CD14-positive monocyte (primary cell): ENCODE data around the gene LRRC8E. TPM values are rescaled to one million over a fixed set of nuclear protein-coding genes. Genes with fewer than 3 reads are reported as not detected.
A peak's percentile ranks its signal among the peaks of the same experiment; 100 is the strongest.

ENCODE experiments used
- DNase-seq, 3 donors: peaks; one replicate each; pipeline ENCODE4 v3.0.0-alpha.2; 2011 to 2022
- H2AFZ ChIP-seq: 2 replicates; pipeline ENCODE4 v1.6.0; 2012; ENCODE audit warnings: mild to moderate bottlenecking, low read depth, low read length, inconsistent platforms; ENCODE audit not compliant: insufficient read depth, poor library complexity, severe bottlenecking
- H3K27ac ChIP-seq, 2 donors: 1 replicate in 1 of 2; 2 replicates in 1 of 2; pipeline ENCODE4 v1.5.1; 2012 to 2013; ENCODE audit warnings: low read length in 2 of 2, control low read depth in 1 of 2, inconsistent platforms in 1 of 2, low read depth in 1 of 2, mild to moderate bottlenecking in 1 of 2
- H3K27me3 ChIP-seq, 2 donors: one replicate each; pipeline versions ENCODE4 v1.6.0 to v1.6.1; 2011 to 2013; ENCODE audit warnings: low read length in 2 of 2; ENCODE audit not compliant: control insufficient read depth in 2 of 2, insufficient read depth in 2 of 2
- H3K36me3 ChIP-seq, 2 donors: replicated peaks in 1 of 2; 1 replicate in 1 of 2; 2 replicates in 1 of 2; pipeline versions ENCODE4 v1.5.1 to v1.6.1; 2012 to 2013; ENCODE audit warnings: low read length in 2 of 2, control low read depth in 1 of 2, inconsistent platforms in 1 of 2, mild to moderate bottlenecking in 1 of 2; ENCODE audit not compliant: insufficient read depth in 2 of 2, control insufficient read depth in 1 of 2
- H3K4me1 ChIP-seq, 2 donors: 1 replicate in 1 of 2; 2 replicates in 1 of 2; pipeline versions ENCODE4 v1.5.1 to v1.6.1; 2012 to 2013; ENCODE audit warnings: low read length in 2 of 2, control low read depth in 1 of 2, inconsistent platforms in 1 of 2, mild to moderate bottlenecking in 1 of 2, moderate library complexity in 1 of 2; ENCODE audit not compliant: insufficient read depth in 2 of 2, control insufficient read depth in 1 of 2
- H3K4me2 ChIP-seq: replicated peaks from 2 replicates; pipeline ENCODE3; 2012; ENCODE audit warnings: low read length, moderate library complexity, mild to moderate bottlenecking; ENCODE audit not compliant: poor library complexity, severe bottlenecking; ENCODE audit errors: extremely low read depth
- H3K4me3 ChIP-seq, 3 experiments: fragments of 200-600 bp in 1 of 3; sonication (generic) in 1 of 3; replicated peaks in 1 of 3; 1 replicate in 2 of 3; 2 replicates in 1 of 3; pipeline ENCODE4 v1.5.1; 2011 to 2013; ENCODE audit warnings: low read length in 3 of 3, mild to moderate bottlenecking in 3 of 3, control low read depth in 2 of 3, low read depth in 2 of 3, inconsistent platforms in 1 of 3, moderate library complexity in 1 of 3
- H3K79me2 ChIP-seq: 2 replicates; pipeline ENCODE4 v1.6.0; 2012; ENCODE audit warnings: mild to moderate bottlenecking, control low read depth, inconsistent platforms, low read length, moderate library complexity; ENCODE audit not compliant: insufficient read depth
- H3K9ac ChIP-seq: 2 replicates; pipeline ENCODE4 v1.6.0; 2017; ENCODE audit warnings: low read length, mild to moderate bottlenecking; ENCODE audit not compliant: insufficient read depth, poor library complexity, severe bottlenecking
- H3K9me3 ChIP-seq, 2 donors: replicated peaks in 1 of 2; 1 replicate in 1 of 2; 2 replicates in 1 of 2; pipeline versions ENCODE4 v1.5.1 to v1.6.1; 2012 to 2013; ENCODE audit warnings: low read length in 2 of 2, control low read depth in 1 of 2; ENCODE audit not compliant: control insufficient read depth in 1 of 2, insufficient read depth in 1 of 2
- H4K20me1 ChIP-seq: 2 replicates; pipeline ENCODE4 v1.6.0; 2012; ENCODE audit warnings: mild to moderate bottlenecking, low read length, control low read depth, moderate library complexity; ENCODE audit not compliant: insufficient read depth
- H3K27ac Mint-ChIP-seq, 7 donors: one replicate each; pipeline ENCODE4 v1.8.0; 2020; ENCODE audit warnings: mild to moderate bottlenecking in 7 of 7, mixed read lengths in 7 of 7, moderate library complexity in 6 of 7, inconsistent platforms in 2 of 7
- H3K27me3 Mint-ChIP-seq, 3 donors: one replicate each; pipeline ENCODE4 v1.8.0; 2021 to 2022; ENCODE audit warnings: low read depth in 3 of 3, mild to moderate bottlenecking in 3 of 3, mixed read lengths in 3 of 3, moderate library complexity in 3 of 3, inconsistent platforms in 1 of 3
- H3K36me3 Mint-ChIP-seq, 2 donors: one replicate each; pipeline ENCODE4 v1.8.0; 2020; ENCODE audit warnings: mixed read lengths in 2 of 2, inconsistent platforms in 1 of 2, mild to moderate bottlenecking in 1 of 2
- H3K4me1 Mint-ChIP-seq: one replicate; pipeline ENCODE4 v1.8.0; 2020; ENCODE audit warnings: mild to moderate bottlenecking, mixed read lengths
- H3K4me3 Mint-ChIP-seq, 2 donors: one replicate each; pipeline ENCODE4 v1.8.0; 2020; ENCODE audit warnings: mild to moderate bottlenecking in 2 of 2, mixed read lengths in 2 of 2, moderate library complexity in 1 of 2
- H3K9me3 Mint-ChIP-seq, 7 donors: one replicate each; pipeline ENCODE4 v1.8.0; 2020 to 2022; ENCODE audit warnings: mixed read lengths in 7 of 7, mild to moderate bottlenecking in 6 of 7, moderate library complexity in 6 of 7, inconsistent platforms in 2 of 7
- WGBS: methylation state at CpG from one replicate; pipeline ENCODE4 v1.1.5; 2013; ENCODE audit warnings: missing lambda C conversion rate; ENCODE audit not compliant: insufficient coverage; 5-methylcytosine and 5-hydroxymethylcytosine counted together
- intact Hi-C, 2 donors: fragments of 100-400 bp; cut with micrococcal nuclease; formaldehyde crosslinking; loops; one replicate each; pipeline versions ENCODE4 v1.15.0 to v1.15.1; 2023
- polyA plus RNA-seq, 3 donors: library from polyadenylated mRNA; depleted of rRNA in 1 of 3; unstranded in 2 of 3; stranded (reverse) in 1 of 3; fragments of 300-500 nt in 2 of 3; fragments of >200 nt in 1 of 3; fragmentation: Illumina TruSeq in 2 of 3; gene quantifications; 1 replicate in 2 of 3; 2 replicates in 1 of 3; pipeline ENCODE4 v1.2.3, GENCODE V29; 2012 to 2021
- TF ChIP-seq, protein P1 (sequence below): fragments of 200-600 bp; IDR thresholded peaks from one replicate; pipeline ENCODE4 v1.8.0; 2022; ENCODE audit warnings: antibody characterized with exemption, mild to moderate bottlenecking

LRRC8E gene
- polyA plus RNA-seq, 3 donors = not detected

DNA sequence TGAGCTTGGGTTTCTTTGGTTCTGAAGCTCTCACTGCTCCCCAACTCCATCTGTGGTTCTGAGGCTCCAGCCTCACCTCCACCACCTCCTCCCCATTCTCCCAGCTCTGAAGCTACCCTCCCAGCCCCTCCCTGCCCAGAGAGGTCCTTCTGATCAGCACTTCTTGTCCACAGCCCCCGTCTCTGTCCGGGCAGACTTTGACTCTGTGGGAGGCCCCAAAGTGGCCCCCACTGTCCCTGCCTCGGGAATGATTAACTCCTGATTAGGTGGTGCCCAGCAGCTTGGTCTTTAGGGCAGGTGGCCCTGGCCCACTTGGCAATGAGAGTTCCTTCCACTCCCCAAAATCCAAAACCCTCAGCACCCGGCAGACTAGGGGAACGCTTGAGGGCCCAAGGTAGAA is 43.9 kb upstream of the LRRC8E start:
- Mint-ChIP-seq H3K9me3 (peaks cover 0 to 5% (median 0%) of the 10 kb centered on the region in 7 donors), H3K4me3 (no peak overlapping the region), H3K36me3 (peaks cover 0 to 4% of the 10 kb centered on the region in 2 donors), H3K27ac (no peak overlapping the region), H3K27me3 (peaks cover 0 to 2% (median 1%) of the 10 kb centered on the region in 3 donors), H3K4me1 (peaks cover 5% of the 10 kb centered on the region)
- Histone ChIP-seq H3K4me2 (no peak overlapping the region), H4K20me1 (no peaks in the 10 kb centered on the region), H3K27ac (no peak overlapping the region), H3K27me3 (no peaks in the 10 kb centered on the region), H3K79me2 (no peaks in the 10 kb centered on the region), H3K36me3 (no peaks in the 10 kb centered on the region), H3K4me3 (no peak overlapping the region), H3K9me3 (no peaks in the 10 kb centered on the region), H2AFZ (no peak overlapping the region), H3K9ac (no peak overlapping the region), H3K4me1 (no peaks in the 10 kb centered on the region)
- WGBS = no CpG with 5 or more reads among the region's 5 CpGs
- DNase-seq = no peak
- intact Hi-C loops = no loop called here
- TF ChIP-seq, protein P1, sequence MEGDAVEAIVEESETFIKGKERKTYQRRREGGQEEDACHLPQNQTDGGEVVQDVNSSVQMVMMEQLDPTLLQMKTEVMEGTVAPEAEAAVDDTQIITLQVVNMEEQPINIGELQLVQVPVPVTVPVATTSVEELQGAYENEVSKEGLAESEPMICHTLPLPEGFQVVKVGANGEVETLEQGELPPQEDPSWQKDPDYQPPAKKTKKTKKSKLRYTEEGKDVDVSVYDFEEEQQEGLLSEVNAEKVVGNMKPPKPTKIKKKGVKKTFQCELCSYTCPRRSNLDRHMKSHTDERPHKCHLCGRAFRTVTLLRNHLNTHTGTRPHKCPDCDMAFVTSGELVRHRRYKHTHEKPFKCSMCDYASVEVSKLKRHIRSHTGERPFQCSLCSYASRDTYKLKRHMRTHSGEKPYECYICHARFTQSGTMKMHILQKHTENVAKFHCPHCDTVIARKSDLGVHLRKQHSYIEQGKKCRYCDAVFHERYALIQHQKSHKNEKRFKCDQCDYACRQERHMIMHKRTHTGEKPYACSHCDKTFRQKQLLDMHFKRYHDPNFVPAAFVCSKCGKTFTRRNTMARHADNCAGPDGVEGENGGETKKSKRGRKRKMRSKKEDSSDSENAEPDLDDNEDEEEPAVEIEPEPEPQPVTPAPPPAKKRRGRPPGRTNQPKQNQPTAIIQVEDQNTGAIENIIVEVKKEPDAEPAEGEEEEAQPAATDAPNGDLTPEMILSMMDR = no peak

DNA sequence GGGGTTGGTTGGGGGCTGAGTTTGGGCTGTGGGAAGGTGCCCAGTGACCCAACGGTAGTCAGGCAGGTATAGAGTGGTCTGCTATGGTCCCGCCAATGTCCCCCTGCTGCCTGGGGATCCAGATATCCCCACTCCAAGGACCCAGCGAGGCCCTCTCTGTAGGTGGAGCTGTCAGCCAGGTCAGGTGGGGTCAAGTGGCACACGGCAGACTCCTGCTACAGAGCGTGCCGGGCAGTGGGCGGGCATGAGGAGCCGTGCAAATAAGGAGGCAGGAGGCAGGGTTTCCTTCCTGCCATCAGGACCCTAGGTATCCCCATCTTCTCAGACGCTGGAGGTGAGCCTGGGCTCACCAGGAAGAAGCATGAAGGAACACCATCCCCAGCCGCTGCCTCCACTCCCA is 43.4 kb upstream of the LRRC8E start:
- Histone ChIP-seq H3K4me2 (no peak overlapping the region), H3K79me2 (no peaks in the 10 kb centered on the region), H4K20me1 (no peaks in the 10 kb centered on the region), H3K9ac (no peak overlapping the region), H3K4me1 (no peaks in the 10 kb centered on the region), H3K27me3 (no peaks in the 10 kb centered on the region), H3K27ac (no peak overlapping the region), H3K4me3 (no peak overlapping the region), H3K9me3 (no peaks in the 10 kb centered on the region), H3K36me3 (no peaks in the 10 kb centered on the region), H2AFZ (no peak overlapping the region)
- WGBS = 100% methylated on average over 1 of the region's 10 CpGs
- H3K27me3 Mint-ChIP-seq = peaks cover 0 to 2% (median 1%) of the 10 kb centered on the region in 3 donors
- no peak for DNase-seq
- H3K9me3 Mint-ChIP-seq = peaks cover 0 to 5% (median 0%) of the 10 kb centered on the region in 7 donors
- H3K4me1 Mint-ChIP-seq = peaks cover 1% of the 10 kb centered on the region
- H3K36me3 Mint-ChIP-seq = peaks cover 0 to 4% of the 10 kb centered on the region in 2 donors
- no peak overlapping the region for H3K4me3 Mint-ChIP-seq
- H3K27ac Mint-ChIP-seq = peak overlapping the region in 1 of 7 donors; percentile 49
- TF ChIP-seq, protein P1 = no peak
- intact Hi-C loops = no loop called here
